Measurements from ENCODE around the gene STMN1.

The STMN1 gene

DNA sequence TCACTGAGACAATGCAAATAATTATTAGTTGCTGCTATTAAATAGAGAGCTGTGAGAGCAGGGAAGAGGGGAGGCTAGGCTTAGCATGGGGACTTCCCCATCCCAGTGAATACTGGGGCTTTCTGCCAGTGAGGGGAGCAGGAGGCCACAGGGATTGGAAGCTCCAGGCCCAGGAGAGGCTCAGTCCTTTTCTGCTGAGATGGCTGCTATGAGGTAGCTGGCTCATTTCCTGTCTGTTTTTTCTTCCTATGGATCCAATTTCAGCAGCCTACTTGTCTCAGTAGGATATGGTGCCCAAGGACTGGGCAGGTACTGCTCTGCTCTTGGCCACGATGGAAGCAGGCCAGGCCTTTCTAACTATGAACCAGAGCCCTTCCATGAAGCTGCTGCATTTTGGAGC is 10.0 kb downstream of the STMN1 start:
- DNase-seq, result peak in 1 of 56 donors; percentile 22

DNA sequence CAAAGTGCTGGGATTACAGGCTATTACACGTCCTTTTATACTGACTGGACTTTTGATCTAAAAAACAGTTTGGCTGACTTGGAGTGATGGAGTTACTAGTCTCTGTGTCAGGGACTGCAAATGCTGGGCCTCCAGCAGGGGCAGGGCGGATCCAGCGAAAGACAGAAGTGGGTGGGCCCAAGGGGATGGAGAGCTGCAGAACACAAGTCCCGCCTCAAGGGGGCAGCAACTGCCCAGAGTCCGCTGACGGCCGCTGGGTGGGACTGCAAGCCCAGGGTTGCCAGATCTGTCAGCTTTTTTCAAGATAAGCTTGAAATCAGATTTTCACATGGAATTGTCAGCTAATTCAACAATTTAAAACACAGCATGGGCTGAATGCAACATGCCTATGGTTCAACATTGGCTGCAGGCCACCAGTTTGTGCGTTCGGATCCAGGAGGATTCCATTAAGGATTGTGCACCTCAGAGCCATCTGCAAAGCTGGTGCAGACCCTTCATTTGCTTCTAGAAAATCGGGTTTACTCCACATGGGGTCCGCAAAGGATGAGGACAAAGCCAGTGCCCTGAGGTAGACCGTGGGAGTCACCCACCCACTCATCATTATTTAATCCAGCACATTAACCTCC is 10.7 kb downstream of the STMN1 start:
- DNase-seq, result peak in 55 of 56 donors; percentile 47 to 93 (median 82)

DNA sequence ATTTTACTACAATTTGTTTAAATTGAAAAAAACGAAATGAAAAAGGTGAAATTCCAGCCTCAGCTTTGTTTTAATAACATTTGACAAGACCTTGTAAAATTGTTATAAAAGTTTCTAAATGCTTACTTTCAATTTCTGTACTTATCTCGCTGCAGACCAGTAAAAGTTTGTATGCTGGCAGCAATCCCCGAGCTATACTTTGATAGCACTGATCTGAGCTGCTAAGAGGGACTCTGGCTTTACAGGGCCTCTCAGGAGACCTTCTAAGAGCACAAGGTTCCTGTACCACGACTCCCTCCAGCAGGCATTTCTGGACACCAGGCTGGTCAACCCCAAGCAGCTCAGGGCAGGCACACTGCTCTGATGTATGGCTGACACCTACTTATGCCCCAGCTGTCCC is 13.1 kb downstream of the STMN1 start:
- no peak for DNase-seq

DNA sequence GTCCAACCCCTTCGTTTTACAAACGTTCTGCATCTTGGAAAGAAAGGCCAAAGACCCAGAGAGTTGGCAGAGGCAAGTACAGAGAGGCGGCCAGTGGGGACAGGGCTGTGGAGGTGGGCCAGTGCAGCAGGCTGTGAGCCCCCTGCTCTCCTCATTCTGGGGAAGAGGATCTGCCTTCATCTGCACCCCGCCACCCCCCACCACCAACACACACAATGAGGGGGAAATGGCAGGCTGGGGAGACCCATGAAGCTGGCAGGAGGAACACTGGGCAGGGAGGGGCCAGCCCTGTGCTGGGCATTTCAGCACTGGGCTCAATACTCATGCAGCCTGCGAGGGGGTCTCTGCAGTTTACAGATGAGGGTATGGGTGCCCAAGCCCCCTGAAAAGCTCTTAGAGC is 14.6 kb downstream of the STMN1 start:
- DNase-seq, result no peak

DNA sequence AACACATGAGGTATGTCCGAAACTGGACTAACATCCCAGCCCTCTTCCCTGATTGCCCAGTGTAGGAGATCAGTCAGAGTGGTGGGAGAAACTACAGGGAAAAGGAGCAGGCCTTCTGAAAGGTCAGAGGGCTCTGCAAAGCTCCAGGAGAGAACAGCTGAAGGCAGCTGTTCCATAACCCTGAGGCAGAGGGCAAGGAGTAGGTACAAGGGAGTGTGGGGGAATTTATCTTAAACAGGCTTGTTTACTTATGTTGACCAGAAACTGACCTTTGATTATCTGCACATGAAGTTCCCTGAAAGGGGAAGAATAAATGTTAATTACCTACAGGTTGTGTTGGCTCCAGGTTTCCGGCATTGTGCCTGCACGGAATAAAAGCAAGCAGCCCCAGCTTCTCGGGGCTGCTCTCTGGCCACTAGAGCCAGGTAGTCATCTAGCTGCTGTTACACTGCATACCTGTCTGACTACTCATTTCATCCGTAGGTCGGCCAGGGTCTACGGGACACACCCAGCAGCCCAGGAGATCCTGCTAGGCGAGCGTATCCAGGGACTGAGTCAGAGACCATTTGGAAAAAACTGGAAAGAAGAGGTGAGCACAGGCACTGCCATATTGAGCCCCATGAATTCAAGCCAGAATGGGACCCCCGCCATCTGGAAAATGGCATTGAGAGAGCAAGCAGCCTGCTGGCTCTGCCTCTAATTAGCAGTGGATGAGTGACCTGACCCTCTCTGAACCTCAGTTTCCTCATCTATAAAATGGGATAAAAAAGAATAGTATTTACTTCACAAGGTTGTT is 15.8 kb downstream of the STMN1 start:
- DNase-seq, result no peak

DNA sequence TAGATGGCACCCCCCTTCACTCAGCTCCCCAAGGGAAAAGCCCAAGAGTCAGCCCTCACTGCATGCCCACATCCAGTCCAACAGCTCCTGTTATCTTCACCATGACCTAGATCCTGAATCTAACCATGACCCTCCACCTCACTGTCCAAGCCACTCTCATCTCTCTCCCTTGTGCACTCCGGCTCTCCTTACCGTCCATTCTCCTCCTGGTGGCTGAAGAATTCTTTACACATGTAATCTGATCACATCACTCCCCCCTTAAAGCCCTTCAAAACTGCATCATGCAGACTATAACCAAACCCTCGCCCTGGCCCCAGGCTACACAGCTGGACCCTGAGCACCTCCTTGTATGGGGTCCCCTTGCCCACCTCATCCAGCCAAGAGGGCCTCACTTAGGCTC is 16.7 kb downstream of the STMN1 start:
- no peak for DNase-seq

DNA sequence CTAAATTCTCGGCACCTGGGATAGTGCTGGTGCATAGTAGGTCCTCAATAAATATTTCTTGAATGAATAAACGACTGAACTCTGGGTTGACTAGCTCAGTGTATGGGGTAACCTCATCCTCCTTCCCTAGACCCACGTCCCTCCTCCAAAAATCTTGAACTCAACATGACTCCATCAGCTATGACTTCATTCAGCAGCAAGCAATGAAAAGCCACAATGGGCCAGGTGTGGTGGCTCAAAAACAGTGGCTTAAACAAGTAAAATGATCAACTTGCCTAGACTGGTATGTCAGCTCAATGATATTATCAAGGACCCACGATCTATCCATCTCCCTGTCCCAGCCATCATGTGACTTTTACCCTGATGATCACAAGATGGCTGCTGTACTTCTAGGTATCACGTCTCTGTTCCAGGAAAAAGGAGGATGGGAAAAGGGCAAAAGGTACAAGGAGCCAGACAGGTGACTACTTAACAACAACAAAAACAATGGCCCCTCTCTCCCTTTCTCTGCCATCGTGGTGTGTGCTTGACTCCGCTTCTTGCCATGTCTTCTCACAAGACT is 17.7 kb downstream of the STMN1 start:
- no peak for DNase-seq

DNA sequence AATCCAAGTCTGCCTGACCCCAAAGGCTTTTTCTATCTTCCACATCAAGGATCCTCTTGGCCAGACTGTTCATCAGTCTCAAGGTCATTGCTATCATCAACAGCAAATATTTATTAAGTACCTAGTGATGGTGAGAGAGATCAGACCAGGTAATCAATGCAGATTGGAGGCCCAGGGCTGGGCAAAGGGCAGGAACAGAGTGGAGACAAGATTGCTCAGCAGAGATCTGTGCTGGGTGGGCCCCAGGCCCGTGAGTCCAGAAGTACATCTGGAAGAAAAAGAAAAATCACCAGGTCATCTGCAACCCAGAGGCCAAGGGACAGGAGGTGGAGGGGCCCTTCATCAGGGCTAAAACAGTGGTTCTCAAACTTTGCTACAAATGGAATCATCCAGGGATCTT is 20.6 kb downstream of the STMN1 start:
- no peak for DNase-seq

DNA sequence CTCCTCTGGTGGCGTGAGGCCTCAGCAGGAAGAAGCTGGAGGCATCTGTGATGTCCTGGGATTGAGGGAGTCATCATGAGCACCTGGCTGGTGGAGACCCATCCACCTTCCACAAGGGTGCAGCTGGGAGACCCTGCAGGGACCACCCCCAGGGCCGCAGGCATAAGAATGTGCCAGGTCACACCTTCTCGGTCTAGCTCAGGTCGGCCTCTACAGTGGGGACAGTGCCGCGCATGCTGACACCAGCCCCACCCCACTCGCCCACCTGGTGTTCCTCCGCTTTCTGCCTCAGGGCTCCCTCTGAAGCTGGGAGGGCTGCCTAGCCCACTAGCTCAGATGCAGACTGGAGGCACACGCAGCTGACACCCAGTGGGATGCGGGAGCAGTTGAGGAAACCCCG is 25.0 kb downstream of the STMN1 start:
- DNase-seq, result no peak

DNA sequence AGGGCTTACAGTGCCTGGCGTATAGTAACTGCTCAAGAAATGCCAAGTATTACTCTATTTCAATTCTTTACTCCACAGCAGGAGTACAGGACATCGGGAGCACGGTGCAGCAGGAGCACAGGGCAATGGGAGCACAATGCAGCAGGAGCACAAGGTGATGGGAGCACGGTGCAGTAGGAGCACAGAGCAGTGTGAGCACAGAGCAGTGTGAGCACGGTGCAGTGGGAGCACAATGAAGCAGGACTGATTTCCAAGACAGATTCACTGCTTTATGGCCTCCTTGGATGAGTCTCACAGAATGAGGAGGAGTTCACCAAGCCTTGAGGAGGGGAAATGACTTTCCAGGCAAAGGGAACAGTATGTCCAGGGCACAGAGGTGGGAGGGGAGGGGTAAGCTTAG is 25.7 kb downstream of the STMN1 start:
- no peak for DNase-seq

DNA sequence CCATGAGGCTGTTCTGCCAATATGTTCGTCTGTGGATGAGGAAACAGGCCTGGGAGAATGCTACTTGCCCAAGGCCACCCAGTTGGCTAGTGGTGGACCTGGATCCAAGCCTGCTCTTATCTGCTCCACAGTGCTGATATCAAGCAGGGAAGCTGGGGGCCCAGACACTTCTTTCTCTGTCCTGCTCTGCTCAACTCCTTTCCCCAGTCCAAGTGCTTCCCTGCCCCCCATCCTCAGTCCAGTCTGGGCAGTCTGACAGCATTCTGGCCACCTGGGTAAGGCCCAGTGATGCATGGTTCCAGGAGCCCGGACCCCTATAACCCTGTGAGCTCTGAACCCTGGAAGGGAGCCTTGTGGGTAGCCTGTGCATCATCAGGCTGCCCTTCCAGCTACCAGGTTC is 26.5 kb downstream of the STMN1 start:
- DNase-seq, result no peak

DNA sequence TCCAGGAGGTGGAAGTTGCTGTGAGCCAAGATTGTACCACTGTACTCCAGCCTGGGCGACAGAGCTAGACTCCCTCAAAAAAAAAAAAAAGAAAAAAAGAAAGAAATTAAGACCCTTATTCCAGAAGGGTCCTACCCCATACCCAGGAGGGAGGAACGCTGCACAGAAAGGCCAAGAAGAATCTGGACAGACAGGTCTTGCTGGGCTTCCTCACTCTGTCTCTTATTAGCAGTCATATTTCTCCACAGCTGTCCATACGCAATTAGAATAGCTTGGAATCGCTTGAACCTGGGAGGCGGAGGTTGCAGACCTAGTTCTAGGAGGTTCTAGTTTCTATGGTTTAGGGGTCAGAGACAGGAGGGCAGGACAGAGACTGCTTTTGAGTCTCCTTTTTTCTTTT is 27.5 kb downstream of the STMN1 start:
- no peak for DNase-seq

DNA sequence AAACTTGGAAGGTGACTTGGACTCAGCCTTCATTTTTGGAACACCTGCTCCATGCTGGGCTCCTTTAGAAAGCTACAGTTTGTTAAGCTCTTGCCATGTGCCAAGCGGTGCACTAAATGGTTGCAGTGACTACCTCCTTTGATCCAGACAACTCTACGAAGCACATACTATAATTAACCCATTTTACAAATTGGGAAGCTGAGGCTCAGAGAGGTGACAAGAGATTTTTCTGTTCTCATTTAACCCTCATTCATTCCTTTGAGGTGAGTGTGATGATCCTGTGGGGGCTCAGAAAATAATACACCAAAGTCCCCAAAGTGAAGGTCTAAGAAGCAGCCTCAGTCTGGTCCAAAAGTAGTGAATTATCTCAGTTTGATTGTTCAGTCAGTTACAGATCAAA is 29.1 kb downstream of the STMN1 start:
- no peak for DNase-seq

DNA sequence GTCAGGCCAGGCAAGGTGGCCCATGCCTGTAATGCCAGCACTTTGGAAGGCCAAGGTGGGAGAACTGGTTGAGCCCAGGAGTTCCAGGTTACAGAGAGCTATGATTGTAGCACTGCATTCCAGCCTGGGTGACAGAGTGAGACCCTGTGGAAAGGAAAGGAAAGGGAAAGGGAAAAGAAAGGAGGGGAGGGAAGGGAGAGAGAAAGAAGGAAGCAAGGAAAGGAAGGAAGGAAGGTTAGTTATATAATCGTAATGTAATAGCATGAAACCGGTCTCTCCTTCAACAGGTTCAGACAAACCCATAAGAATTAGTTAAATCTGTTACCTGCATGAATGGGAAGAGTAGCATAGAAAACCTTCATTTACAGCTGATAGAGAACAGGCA is 29.5 kb downstream of the STMN1 start:
- DNase-seq, result no peak

DNA sequence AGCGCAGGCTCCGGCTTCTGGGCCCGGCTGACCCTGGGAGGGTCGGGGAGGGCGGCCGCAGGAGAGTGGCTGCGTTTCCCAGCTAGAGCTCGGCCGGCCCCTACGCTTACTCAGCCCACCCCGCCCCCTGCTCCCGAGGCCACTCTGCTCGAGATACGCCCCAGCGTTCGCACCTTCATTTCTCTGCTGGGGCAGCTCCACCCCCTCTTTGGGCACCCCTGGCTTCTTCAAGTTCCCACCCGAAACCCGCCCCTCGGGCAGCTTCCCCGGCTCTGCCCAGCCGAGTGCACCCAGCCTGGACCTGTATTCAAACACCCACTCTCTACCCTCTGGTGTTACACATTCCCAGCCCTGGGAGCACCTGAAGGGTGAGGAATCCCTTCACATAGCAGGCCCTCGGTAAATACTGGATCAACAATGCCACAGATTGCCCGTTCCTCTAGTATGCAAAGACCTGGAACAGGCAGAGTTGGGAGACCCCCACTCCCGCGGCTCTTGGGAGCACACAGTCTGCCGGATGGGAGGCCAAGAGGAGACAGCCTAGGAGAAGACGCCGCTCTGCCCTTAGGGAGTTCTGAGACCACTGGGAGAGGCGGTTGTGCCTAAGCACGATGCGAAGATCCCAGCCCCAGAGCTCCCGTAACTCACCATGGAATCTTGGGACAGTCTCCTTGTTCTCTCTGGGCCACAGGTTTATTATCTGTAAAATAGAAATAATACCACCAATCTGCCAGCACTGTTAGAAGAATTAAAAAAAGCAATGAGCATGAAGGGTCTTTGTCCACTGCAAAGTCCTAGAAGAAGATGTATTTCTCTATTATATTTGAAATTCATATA is 30.1 kb downstream of the STMN1 start:
- DNase-seq, result peak in 2 of 56 donors; percentile 46 to 56

DNA sequence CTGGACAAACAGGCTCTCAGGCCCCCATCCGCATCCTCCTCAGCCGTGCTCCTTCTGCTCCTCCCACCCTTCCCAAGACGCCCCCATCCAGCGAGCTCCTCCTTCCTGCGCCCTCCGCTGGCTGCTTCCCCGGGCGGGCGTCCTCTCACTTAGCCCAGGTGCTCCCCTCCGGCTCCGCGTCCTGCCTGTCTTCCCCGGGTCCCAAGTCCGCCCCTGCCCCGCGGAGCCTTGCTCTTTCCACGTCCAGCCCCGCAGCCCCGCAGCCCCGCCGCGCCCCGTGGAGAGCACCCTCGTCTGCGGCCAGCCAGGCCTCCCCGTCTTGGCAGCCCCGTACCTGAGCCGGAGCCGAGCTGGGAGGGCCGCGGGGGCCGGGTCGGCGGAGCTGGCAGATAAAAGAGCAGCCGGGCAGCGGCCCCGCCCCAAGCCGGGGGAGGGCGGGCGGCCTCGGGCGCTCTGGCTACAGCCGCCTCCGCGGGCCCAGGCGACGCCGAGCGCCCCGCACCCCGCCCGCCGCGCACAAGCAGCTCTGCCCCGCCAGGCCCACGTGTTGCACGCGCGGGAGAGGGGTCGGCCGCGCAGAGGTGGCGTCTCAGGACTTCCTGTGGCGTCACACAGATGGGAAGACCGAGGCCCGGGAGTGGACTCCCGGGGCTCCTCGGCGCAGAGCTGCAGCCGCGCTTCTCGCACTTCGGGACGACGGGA is 30.9 kb downstream of the STMN1 start, which contains the start of gene PAQR7:
Gene PAQR7, minus strand, starts transcription at position 555 of the 702 bp plus-strand sequence. CDS start 11,869 bp downstream, outside the sequence.
- peak in 52 of 56 donors; percentile 30 to 86 (median 63) for DNase-seq

DNA sequence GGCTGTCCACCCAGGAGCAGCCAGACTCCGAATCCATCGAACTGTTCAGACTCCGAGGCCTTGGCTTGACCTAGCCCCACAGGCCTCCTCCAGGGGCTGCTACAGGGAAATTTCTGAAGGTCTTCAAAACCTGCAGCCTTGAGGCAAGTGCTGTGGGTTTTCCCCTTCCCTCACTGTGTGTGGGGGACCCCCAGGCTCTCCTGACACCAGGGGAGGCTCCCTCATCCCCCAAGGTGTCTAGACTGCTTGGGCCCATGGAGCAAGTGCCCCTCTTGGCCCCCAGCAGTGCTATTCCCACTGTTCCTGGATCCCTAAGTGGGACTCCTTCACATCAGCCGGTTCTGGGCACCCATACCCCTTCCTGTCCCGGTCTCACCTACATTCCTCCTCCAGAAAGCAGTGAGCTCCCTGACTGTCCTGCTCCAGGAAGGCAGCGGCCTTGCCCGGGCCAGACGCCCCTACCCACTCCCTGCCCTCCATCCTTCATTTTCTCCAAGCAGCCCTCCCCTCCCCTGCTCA is 31.5 kb downstream of the STMN1 start:
- DNase-seq, result no peak

DNA sequence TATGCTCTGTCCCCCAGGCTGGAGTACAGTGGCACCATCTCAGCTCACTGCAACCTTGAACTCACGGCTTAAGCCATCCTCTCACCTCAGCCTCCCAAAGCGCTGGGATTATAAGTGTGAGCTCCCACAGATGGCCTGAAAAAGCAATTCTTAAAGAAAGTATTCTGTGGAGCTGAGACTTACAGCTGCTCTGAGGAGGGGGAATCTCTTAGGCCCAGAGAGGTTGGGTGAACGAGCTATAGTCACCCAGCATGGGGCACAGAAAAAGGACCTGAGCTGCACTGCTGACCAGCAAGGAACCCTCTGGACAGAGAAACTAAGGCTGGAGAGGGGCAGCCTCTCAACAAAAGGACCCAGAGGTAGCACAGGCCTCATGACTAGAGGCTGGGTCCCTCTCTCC is 32.0 kb downstream of the STMN1 start:
- no peak for DNase-seq

DNA sequence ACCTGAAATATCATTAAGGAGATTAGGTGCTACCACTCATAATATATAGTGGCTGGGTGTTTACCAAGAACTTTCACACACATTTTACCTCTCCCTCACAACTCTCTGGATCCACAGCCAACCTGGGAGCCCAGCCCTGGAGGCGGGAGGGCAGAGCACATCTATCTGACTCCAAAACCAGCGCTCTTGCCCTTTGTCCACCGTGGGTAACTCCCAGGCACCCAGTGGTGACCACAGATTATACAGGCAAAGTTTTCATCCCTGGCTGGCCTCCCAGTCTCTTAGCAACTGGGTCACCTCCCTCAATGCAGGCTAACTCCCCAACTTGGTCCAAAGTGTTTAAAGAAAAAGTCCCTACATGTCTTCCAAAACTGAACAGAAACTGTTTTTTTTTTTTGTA is 33.1 kb downstream of the STMN1 start:
- no peak for DNase-seq

DNA sequence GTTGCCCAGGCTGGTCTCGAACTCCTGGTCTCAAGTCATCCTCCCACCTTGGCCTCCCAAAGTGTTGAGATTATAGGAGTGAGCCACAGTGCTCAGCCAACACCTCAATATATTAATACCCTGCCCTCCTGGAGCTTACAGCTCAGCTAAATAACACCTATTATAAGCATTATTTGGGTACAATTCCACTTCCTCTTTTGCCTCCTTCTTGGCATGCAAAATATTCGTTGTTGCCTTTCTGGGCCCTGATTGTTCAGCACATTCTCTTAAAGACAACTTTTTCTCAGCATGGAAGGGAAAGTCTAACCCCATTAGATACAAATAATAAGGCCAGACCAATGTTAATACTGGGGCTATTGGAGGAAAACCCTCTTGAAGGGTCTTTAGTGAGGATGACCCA is 33.5 kb downstream of the STMN1 start:
- DNase-seq, result no peak

Data from amygdala (tissue), 56 donors.